DOHH2 (cell line): ENCODE measurements around the gene TWIST2.

Source experiments
- H3F3A ChIP-seq: fragments of 200-600 bp; sonication (generic), shearing (Covaris generic); 2 replicates; pipeline ENCODE4 v1.6.0; 2016; ENCODE audit warnings: antibody characterized with exemption, mild to moderate bottlenecking; ENCODE audit not compliant: control insufficient read depth, insufficient read depth
- H3K27ac ChIP-seq: fragments of 200-600 bp; sonication (generic); 2 replicates; pipeline ENCODE4 v1.5.1; 2014; ENCODE audit warnings: low read depth, mild to moderate bottlenecking, low read length, moderate library complexity
- H3K27me3 ChIP-seq: fragments of 200-600 bp; sonication (generic); 2 replicates; pipeline ENCODE4 v1.6.1; 2014; ENCODE audit warnings: mild to moderate bottlenecking, low read length, mixed read lengths; ENCODE audit not compliant: control insufficient read depth
- H3K36me3 ChIP-seq: fragments of 200-600 bp; sonication (generic); 2 replicates; pipeline ENCODE4 v1.6.1; 2014; ENCODE audit warnings: mild to moderate bottlenecking, low read length, moderate library complexity, mixed read lengths; ENCODE audit not compliant: control insufficient read depth
- H3K4me1 ChIP-seq: fragments of 200-600 bp; sonication (generic); 2 replicates; pipeline ENCODE4 v1.6.1; 2014; ENCODE audit warnings: mild to moderate bottlenecking, low read length, mixed read lengths; ENCODE audit not compliant: control insufficient read depth
- H3K4me2 ChIP-seq: fragments of 200-600 bp; sonication (generic); 2 replicates; pipeline ENCODE4 v1.6.0; 2014; ENCODE audit warnings: mild to moderate bottlenecking, low read length, moderate library complexity
- H3K4me3 ChIP-seq: fragments of 200-600 bp; sonication (generic); 2 replicates; pipeline ENCODE4 v1.5.1; 2014; ENCODE audit warnings: mild to moderate bottlenecking, low read length, mixed read lengths
- H3K79me2 ChIP-seq: fragments of 200-600 bp; sonication (generic); 2 replicates; pipeline ENCODE4 v1.6.1; 2014; ENCODE audit warnings: mild to moderate bottlenecking, low read length, mixed read lengths; ENCODE audit not compliant: control insufficient read depth
- H3K9me2 ChIP-seq: fragments of 200-600 bp; sonication (generic); replicated peaks from 2 replicates; pipeline ENCODE4 v1.6.1; 2014; ENCODE audit warnings: mild to moderate bottlenecking, low read length, mixed read lengths; ENCODE audit not compliant: control insufficient read depth
- H3K9me3 ChIP-seq: fragments of 200-600 bp; sonication (generic); 2 replicates; pipeline ENCODE4 v1.6.1; 2014; ENCODE audit warnings: antibody characterized with exemption, low read length, mixed read lengths; ENCODE audit not compliant: control insufficient read depth, insufficient read depth
- H4K20me1 ChIP-seq: fragments of 200-600 bp; sonication (generic); 2 replicates; pipeline ENCODE4 v1.6.0; 2014; ENCODE audit warnings: low read depth, mild to moderate bottlenecking, antibody characterized with exemption, low read length, moderate library complexity; ENCODE audit not compliant: control insufficient read depth, insufficient read depth
- CTCF ChIP-seq: fragments of 200-600 bp; sonication (generic); IDR thresholded peaks from one replicate; pipeline ENCODE4 v1.5.1; 2014; ENCODE audit warnings: antibody characterized with exemption, mild to moderate bottlenecking, low read depth, low read length; ENCODE audit not compliant: poor library complexity, severe bottlenecking
- EZH2phosphoT487 ChIP-seq: fragments of 200-600 bp; sonication (generic); IDR thresholded peaks from 2 replicates; pipeline ENCODE4 v1.6.1; 2017; ENCODE audit warnings: borderline replicate concordance, mild to moderate bottlenecking, antibody characterized with exemption, low read length, moderate library complexity, mixed read lengths

Gene TWIST2

DNA sequence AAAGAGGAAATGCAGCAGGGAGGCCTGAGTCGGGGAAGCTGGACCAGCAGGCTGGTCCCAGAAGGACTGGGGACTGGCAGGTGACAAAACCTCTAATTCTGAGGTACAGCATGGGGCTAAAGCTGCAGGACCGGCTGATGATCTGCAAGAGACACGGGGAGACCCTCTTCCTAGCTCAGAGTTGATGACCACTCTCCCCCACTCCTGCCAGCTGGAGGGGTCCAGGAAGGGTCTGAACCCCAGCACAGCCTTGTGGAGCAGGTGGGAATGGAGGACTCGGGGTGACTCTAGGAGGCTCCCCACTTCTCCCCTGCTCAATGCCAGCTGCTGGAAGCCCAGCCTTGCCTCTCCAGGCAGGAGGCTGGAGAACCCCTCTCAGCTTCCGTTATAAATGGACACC, 67.7 kb downstream of the TWIST2 start:
- no peak overlapping the region for H3K27ac ChIP-seq
- no peak overlapping the region for H3K4me3 ChIP-seq
- H3K36me3 ChIP-seq: no peaks in the 10 kb centered on the region
- no peaks in the 10 kb centered on the region for H3K9me2 ChIP-seq
- no peaks in the 10 kb centered on the region for H3K79me2 ChIP-seq
- no peaks in the 10 kb centered on the region for H3K4me1 ChIP-seq
- H4K20me1 ChIP-seq: no peaks in the 10 kb centered on the region
- no peaks in the 10 kb centered on the region for H3K9me3 ChIP-seq
- TF ChIP-seq EZH2phosphoT487 (no peak), CTCF (no peak)
- no peaks in the 10 kb centered on the region for H3K27me3 ChIP-seq
- H3F3A ChIP-seq: no peaks in the 10 kb centered on the region
- no peak overlapping the region for H3K4me2 ChIP-seq

- TF ChIP-seq CTCF (no peak), EZH2phosphoT487 (no peak)
- no peaks in the 10 kb centered on the region for H3K79me2 ChIP-seq
- H3K9me3 ChIP-seq: no peaks in the 10 kb centered on the region
- no peaks in the 10 kb centered on the region for H3K4me1 ChIP-seq
- H3F3A ChIP-seq: no peaks in the 10 kb centered on the region
- H3K9me2 ChIP-seq: no peaks in the 10 kb centered on the region
- no peaks in the 10 kb centered on the region for H3K27me3 ChIP-seq
- H4K20me1 ChIP-seq: no peaks in the 10 kb centered on the region
- no peak overlapping the region for H3K4me3 ChIP-seq
- H3K4me2 ChIP-seq: no peak overlapping the region
- H3K27ac ChIP-seq: no peak overlapping the region
- no peaks in the 10 kb centered on the region for H3K36me3 ChIP-seq
Observed at GRCh38 chr2:238916176-238916874, 68.4 kb downstream of the TWIST2 start.

DNA sequence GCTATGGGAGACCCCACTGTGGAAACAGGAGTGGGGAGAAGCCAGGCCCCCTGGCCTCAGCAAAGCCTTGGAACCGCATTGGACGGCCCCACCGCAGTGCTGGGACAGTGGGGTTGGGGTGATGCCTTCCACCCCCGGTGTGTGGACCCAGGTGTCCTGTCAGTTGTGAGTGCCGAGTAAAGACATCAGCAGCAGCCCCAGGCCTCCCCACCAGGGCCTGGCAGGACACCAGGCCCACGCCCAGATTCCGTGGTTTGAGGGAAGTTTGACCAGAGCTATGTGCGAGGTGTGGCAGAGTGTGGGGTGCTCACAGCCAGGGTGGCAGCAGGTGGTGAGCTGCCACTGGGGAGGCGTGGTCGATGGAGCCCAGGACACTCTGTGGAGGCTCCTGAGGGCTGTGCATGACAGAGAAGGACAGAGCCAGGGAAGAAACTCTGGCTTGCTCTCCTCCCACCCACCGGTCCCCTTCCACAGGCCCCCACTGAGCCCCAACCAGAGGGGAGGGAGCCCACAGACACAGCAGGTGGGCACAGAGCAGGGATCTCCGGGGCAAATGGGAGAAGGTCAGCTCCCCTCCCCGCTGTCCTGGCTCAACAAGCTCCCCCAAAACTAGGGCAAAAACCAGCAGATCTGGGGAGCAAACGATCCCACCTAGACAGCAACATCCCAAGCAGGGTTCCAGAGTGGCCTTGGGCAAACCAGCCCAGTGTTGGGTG, 69.1 kb downstream of the TWIST2 start:
- Histone ChIP-seq H4K20me1 (no peaks in the 10 kb centered on the region), H3K4me1 (no peaks in the 10 kb centered on the region), H3K9me2 (no peaks in the 10 kb centered on the region), H3K9me3 (no peaks in the 10 kb centered on the region), H3K27me3 (no peaks in the 10 kb centered on the region), H3K4me2 (no peak overlapping the region), H3K27ac (no peak overlapping the region), H3F3A (no peaks in the 10 kb centered on the region), H3K79me2 (no peaks in the 10 kb centered on the region), H3K36me3 (no peaks in the 10 kb centered on the region), H3K4me3 (no peak overlapping the region)
- no peak for TF ChIP-seq EZH2phosphoT487
- TF ChIP-seq CTCF: no peak
